Measurements from ENCODE around the gene A4GALT.
"Not testable (repeated sequence)": the region's sequence is repeated elsewhere in the genome, so short reads cannot be mapped to it uniquely, and the experiment has no call there.

A4GALT gene

DNA sequence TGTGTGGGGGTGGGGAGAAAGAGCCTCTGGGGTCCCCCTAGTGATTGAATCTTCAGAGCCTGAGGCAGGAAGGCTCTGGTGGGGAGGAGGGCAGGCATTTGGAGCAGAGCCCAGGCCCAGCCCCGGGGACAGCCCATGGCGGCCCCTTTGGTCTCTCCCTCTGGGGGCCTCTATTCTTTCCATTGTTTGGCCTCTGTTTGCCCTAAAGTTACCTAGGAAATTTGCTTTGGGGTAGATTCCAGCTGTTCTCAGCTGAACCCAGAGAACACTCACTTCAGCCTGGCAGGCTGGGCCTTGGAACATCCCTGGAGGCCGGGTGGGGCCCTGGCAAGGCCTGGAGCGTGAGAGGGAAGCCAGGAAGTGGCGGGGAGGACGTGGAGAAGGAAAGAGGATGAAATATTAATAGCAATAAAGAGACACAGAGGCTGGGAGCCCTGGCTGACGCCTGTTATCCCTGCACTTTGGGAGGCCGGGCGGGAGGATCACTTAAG lies 22.9 kb upstream of the A4GALT start:
- intact Hi-C loops (cut with DNase I), result no loop called here
- DNase-seq, result no peak

GRCh38 chr22:42742940-42743339 lies 22.3 kb upstream of the A4GALT start:
- intact Hi-C loops (cut with DNase I), result no loop called here
- DNase-seq, result no peak

DNA sequence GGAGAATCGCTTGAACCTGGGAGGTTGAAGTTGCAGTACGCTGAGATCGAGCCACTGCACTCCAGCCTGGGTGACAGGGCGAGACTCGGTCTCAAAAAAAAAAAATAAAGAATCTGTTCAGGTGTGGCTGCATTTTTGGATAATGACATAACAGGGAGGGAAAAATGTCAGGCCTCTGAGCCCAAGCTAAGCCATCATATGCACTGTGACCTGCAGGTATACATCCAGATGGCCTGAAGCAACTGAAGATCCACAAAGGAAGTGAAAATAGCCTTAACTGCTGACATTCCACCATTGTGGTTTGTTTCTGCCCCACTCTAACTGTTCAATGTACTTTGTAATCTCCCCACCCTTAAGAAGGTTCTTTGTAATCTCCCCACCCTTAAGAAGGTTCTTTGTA lies 19.6 kb upstream of the A4GALT start:
- DNase-seq; intact Hi-C loops (cut with DNase I): not testable (repeated sequence)

DNA sequence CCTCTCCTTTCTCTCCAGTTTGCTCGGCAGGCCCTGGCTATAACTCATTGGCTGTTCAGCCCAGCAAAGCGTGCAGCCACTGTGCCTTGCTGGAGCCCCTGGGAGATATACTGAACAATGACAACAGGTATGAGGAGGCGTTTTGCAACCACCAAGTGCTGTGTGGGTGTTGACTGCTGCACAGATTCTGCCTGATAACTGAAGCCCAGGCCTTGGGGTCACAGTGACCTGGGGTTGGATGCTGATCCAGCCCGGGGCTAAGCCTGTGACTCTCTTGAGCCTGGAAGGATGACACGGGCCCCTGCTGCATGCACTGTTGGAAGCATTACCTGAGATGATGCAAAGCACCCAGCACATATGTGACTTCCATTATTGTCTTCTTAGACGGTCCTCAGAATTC lies 13.7 kb upstream of the A4GALT start:
- DNase-seq, result no peak
- intact Hi-C loops (cut with DNase I), result no loop called here

GRCh38 chr22:42733394-42733793 lies 12.7 kb upstream of the A4GALT start:
- intact Hi-C loops (cut with DNase I); DNase-seq: not testable (repeated sequence)

DNA sequence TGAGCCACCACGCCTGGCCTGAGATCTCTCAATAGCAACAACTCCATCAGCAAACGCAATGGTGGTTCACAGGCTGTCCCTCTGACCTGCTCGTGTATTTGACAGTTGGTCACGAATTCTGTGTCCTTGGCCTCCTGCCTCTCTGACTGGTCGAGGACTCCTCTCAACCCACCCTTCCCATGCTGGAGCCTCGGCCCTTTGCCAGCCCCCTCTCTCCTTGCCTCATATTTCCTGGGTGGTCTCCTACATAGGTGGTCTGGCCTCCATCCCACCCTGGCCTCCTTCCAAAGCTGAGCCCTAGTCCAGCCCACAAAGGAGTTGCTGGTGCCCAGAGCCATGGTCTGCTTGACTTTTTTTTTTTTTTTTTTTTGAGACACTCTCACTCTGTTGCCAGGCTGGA lies 11.4 kb upstream of the A4GALT start:
- intact Hi-C loops (cut with DNase I), result no loop called here
- no peak for DNase-seq

DNA sequence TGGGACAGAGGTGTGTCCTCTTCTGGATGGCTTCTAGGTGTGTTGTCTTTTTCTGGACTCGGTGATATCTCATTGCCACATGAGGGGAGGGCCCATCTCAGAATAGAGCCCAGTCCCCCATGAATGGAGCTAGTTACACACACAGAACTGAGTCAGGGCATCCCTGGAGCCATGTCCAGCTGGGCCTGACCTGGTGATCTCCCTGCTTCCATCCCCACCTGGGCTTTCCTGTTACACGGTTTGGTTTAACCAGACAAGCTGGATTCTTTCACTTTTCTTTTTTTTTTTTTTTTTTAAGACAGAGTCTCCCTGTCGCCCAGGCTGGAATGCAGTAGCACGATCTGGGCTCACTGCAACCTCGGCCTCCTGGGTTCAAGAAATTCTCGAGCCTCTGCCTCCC lies 6.1 kb upstream of the A4GALT start:
- intact Hi-C loops (cut with DNase I), result no loop called here
- no peak for DNase-seq

DNA sequence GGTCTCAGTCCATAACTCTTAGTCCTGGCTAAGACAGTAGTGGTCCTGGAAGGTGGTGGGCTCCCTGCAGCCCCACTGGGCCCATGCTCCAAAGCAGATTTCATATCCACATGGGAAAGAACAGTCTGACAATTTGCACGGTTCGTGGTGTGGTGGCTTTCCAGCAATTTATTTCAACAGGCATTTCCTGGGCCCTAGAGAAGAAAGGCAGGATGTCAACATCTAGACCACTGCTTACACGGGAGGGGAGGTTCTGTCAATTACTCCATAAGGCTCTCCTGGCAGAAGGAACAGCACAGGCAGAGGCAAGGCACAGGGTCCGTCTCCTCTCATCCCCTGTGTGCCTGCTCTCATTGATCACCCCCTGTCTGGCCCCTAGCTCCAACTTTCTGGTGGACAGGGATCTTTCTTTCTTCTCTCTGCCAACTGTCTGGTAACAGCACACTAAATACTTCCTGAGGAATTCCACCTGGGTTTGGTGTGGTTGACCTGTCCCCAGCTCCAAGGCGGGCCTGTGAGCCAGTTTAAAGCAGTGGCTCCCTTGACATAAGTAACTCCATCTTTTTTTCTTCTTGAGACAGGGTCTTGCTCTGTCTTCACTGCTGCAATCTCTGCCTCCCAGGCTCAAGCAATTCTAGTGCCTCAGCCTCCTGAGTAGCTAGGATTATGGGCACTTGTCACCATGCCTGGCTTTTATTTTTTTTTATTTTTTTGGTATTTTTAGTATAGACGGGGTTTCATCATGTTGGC lies 5.1 kb upstream of the A4GALT start:
- no peak for DNase-seq
- intact Hi-C loops (cut with DNase I), result no loop called here

GRCh38 chr22:42724062-42724461 lies 3.4 kb upstream of the A4GALT start:
- no peak for DNase-seq
- intact Hi-C loops (cut with DNase I), result no loop called here

DNA sequence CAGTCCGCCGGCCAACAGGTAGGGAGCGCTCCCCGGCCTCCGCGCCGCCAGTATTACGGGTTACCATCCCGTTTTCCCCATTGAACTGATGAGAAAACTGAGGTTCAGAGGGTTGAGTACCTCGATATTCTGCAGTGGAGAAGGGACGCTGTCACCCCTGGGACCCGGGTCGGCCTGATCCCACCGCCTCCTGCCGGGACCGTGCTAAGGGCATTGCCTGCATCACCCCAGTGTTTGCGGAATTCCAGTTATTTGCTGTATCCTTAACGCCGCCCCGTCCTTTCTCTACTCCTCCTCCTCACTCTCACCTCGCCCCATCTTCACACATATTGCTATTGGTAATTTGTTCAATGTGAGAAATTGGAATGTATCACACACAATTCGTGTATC lies 370 bp upstream of the A4GALT start:
- intact Hi-C loops (cut with DNase I), result no loop called here
- no peak for DNase-seq

GRCh38 chr22:42719656-42720262 lies 911 bp downstream of the A4GALT start:
- intact Hi-C loops (cut with DNase I), result no loop called here
- no peak for DNase-seq

- intact Hi-C loops (cut with DNase I), result no loop called here
- DNase-seq, result no peak
Measured at GRCh38 chr22:42719133-42719532, 1.5 kb downstream of the A4GALT start.

DNA sequence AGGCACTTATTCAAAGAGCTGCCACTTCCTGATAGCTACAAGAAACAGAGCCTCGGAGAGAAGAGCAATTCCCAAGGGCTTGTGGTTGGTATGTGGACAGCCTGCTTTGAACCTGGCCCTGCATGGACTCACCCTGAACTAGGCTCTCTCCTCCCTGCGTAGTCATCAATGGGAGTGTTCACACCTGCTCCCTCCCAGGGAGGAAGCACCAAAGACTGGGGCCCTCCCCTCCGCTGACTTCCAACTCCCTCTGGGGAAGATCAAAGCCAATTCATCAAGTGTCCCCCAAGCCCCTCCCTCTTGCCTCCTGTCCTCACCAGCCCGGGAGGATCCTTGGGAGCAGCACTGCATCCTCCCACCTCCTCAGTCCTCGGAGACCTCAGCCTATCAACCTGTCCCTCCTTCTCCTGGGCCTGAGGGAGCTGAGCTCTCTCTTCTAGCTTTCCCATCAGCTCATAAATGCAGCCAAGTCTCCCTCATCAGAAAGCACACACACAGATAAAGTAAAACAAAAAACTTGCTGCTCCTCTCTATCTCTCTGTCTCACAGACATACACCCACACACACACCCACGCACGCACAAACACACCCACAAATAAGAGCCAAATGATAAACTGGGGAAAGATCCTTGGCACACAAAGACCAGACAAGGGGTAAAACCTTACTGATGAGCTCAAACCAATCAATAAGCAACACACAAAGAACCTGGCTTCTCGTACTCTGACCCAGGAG lies 3.3 kb downstream of the A4GALT start:
- DNase-seq, result no peak
- intact Hi-C loops (cut with DNase I), result no loop called here

- intact Hi-C loops (cut with DNase I), result no loop called here
- no peak for DNase-seq
Measured at GRCh38 chr22:42716649-42717127, 4.0 kb downstream of the A4GALT start.

GRCh38 chr22:42716221-42716620 lies 4.4 kb downstream of the A4GALT start:
- intact Hi-C loops (cut with DNase I), result no loop called here

DNA sequence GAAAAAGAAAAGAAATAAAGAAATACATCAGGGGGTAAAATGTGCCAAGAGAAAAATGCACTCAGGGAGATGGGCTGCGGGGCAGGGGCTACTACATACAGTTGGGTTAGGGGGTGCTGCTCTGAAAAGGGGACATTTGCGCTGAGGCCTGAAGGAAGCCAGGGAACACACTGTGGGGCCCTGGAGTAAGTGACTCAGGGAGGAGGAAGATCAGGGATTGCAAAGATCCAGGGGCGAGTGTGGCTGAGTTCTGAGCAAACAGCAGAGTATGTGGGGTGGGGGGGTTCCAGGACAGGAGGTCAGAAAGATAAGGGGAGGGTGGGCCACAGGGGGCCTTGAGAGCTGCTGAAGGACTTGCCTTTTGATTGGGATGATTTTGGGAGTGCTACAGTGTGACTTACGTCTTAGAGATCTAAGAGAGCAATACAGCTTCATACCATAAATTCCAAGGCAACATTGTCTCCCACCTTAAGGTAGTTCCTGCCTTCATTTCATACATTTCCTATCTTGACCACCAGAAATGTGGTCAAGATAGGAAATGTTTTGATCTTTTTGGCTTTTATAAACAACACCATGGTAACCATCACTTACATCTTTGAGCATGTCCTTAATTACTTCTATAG lies 5.8 kb downstream of the A4GALT start:
- no peak for DNase-seq
- intact Hi-C loops (cut with DNase I), result no loop called here

More at GRCh38 chr22:42716221-42716620, 4.4 kb downstream of the A4GALT start:
- DNase-seq, result no peak

DNA sequence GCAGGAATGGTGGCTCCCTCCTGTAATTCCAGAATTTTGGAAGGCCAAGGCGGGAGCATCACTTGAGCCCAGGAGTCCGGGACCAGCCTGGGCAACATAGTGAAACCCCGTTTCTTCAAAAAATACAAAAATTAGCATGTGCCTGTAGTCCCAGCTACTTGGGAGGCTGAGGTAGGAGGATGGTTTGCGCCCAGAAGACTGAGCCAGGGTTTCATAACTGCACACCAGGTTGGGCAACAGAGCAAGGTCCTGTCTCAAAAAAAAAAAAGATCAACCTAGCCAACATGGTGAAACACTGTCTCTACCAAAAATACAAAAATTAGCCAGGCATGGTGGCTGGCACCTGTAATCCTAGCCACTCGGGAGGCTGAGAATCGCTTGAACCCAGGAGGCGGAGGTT lies 6.4 kb downstream of the A4GALT start:
- no peak for DNase-seq
- intact Hi-C loops (cut with DNase I), result no loop called here

DNA sequence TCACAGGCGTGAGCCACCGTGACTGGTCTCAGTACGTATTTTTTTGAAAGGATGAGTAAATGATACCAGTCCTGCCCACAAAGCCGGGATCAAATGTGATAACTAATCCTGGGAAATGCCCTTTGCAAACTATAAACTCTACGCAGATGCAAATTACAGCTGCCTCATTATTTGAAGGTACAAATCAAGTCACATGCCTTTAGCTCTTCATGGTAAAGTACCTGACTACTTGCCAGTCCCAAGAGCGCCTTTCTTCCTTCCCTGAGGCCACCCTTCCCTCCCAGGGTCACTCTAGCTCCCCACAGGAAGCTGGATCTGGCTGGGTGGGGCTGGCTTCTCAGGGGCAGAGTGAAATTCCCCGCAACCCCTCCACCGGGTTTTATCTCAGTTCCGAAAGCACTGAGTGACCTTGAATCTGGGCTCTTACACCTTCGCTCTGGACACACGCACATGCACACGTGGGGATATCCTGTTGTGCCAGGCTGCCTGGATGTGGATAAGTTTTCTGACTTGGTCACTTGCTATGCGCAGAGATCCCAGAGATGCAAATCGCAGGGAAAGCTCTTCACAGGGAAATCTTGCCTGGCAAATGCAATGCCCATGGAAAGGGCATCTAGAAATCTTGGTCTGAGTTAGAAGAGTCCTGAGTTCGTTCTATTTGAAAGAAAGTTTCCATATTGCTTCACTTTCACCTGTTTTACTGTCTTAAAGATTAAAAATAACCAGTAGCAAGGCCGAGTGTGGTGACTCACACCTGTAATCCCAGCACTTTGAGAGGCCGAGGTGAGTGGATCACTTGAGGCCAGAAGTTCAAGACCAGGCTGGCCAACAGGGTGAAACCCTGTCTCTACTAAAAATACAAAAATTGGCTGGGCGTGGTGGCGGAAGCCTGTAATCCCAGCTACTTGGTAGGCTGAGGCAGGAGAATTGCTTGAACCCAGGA lies 8.5 kb downstream of the A4GALT start:
- intact Hi-C loops (cut with DNase I), result no loop called here
- DNase-seq, result no peak

- DNase-seq, result no peak
- intact Hi-C loops (cut with DNase I), result no loop called here
Measured at GRCh38 chr22:42711281-42711731, 9.4 kb downstream of the A4GALT start.

DNA sequence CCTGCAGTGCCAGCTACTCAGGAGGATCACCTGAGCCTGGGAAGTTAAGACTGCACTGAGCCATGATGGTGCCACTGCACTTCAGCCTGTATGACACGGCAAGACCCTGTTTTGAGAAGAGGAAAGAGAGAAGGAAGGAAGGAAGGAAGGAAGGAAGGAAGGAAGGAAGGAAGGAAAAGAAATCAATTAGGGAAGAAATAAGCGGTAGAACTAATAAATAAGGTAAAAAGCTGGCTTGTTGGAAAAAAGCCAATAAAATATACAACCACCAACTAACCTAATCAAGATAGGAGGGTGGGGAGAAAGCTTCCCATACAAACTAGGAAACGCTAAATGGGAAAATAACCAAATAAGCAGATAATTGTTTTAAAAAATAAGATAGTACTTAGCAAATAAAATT lies 12.3 kb downstream of the A4GALT start:
- DNase-seq, result no peak
- intact Hi-C loops (cut with DNase I), result no loop called here

Data from posterior cingulate gyrus (tissue), 11 donors.